GM23338 (cell line): ENCODE results near the gene NACAD. TPM values are rescaled to one million over a fixed set of nuclear protein-coding genes. Genes with fewer than 3 reads are reported as not detected.

Experiments used
- ATAC-seq: fragments of 200-7000 bp; cut with Tn5 transposase; 3 replicates; pipeline ENCODE4 v1.9.1; 2020
- DNase-seq: peaks from one replicate; pipeline ENCODE4 v3.0.0-alpha.2; 2015; ENCODE audit warnings: low spot score
- H2AFZ ChIP-seq: fragments of 200-600 bp; sonication (generic); 2 replicates; pipeline ENCODE4 v1.8.0; 2016; ENCODE audit warnings: antibody characterized with exemption, mild to moderate bottlenecking, moderate library complexity
- H3F3A ChIP-seq: fragments of 200-600 bp; sonication (generic); replicated peaks from 2 replicates; pipeline ENCODE4 v1.8.0; 2017; ENCODE audit warnings: antibody characterized with exemption, mixed run types, low read depth
- H3K27ac ChIP-seq: fragments of 200-600 bp; sonication (generic); 2 replicates; pipeline ENCODE4 v1.6.1; 2016; ENCODE audit warnings: low read depth
- H3K27me3 ChIP-seq: fragments of 200-600 bp; sonication (generic); 2 replicates; pipeline ENCODE4 v1.8.0; 2016; ENCODE audit warnings: mild to moderate bottlenecking, mixed run types, moderate library complexity; ENCODE audit not compliant: insufficient read depth
- H3K36me3 ChIP-seq: fragments of 200-600 bp; sonication (generic); 2 replicates; pipeline ENCODE4 v1.8.0; 2016; ENCODE audit warnings: mild to moderate bottlenecking; ENCODE audit not compliant: insufficient read depth
- H3K4me1 ChIP-seq: fragments of 200-600 bp; sonication (generic); 2 replicates; pipeline ENCODE4 v1.8.0; 2016; ENCODE audit warnings: mild to moderate bottlenecking, moderate library complexity; ENCODE audit not compliant: insufficient read depth
- H3K4me2 ChIP-seq: fragments of 200-600 bp; sonication (generic); 2 replicates; pipeline ENCODE4 v1.7.1; 2017; ENCODE audit warnings: mixed run types
- H3K4me3 ChIP-seq: fragments of 200-600 bp; sonication (generic); 2 replicates; pipeline ENCODE4 v1.6.1; 2016; ENCODE audit warnings: mixed run types
- H3K79me2 ChIP-seq: fragments of 200-600 bp; sonication (generic); replicated peaks from 2 replicates; pipeline ENCODE4 v1.8.0; 2017; ENCODE audit warnings: mild to moderate bottlenecking; ENCODE audit not compliant: insufficient read depth
- H3K9me2 ChIP-seq: fragments of 200-600 bp; sonication (generic); 2 replicates; pipeline ENCODE4 v1.8.0; 2017; ENCODE audit not compliant: insufficient read depth
- H4K20me1 ChIP-seq: fragments of 200-600 bp; sonication (generic); replicated peaks from 2 replicates; pipeline ENCODE4 v1.8.0; 2017; ENCODE audit warnings: mild to moderate bottlenecking; ENCODE audit not compliant: insufficient read depth
- H3K27ac Mint-ChIP-seq: 2 replicates; pipeline ENCODE4 v1.8.0; 2020; ENCODE audit warnings: inconsistent platforms, mild to moderate bottlenecking, moderate library complexity, mixed read lengths
- H3K27me3 Mint-ChIP-seq: 3 replicates; pipeline ENCODE4 v1.8.0; 2022; ENCODE audit warnings: low read depth, mild to moderate bottlenecking, moderate library complexity, mixed read lengths, inconsistent platforms; ENCODE audit not compliant: insufficient read depth, poor library complexity
- H3K36me3 Mint-ChIP-seq: 3 replicates; pipeline ENCODE4 v1.8.0; 2021; ENCODE audit warnings: low read depth, mild to moderate bottlenecking, inconsistent platforms, moderate library complexity, mixed read lengths
- H3K4me1 Mint-ChIP-seq: 3 replicates; pipeline ENCODE4 v1.8.0; 2020; ENCODE audit warnings: mild to moderate bottlenecking, inconsistent platforms, mixed read lengths
- H3K4me3 Mint-ChIP-seq: 3 replicates; pipeline ENCODE4 v1.8.0; 2021; ENCODE audit warnings: moderate library complexity, mild to moderate bottlenecking, inconsistent platforms, mixed read lengths
- H3K9me3 Mint-ChIP-seq: 3 replicates; pipeline ENCODE4 v1.8.0; 2020; ENCODE audit warnings: moderate library complexity, mild to moderate bottlenecking, inconsistent platforms, mixed read lengths
- CREB1 ChIP-seq: fragments of 250-450 bp; sonication (Bioruptor Pico); IDR thresholded peaks from 2 replicates; pipeline ENCODE4 v1.5.0; 2020; ENCODE audit warnings: low read depth, mild to moderate bottlenecking, moderate library complexity
- CTCF ChIP-seq, 2 experiments: fragments of 200-600 bp in 1 of 2; sonication (generic) in 1 of 2; conservative IDR thresholded peaks; 2 replicates each; pipeline versions ENCODE4 v1.5.1 to v1.6.1; 2016 to 2017; ENCODE audit warnings: antibody characterized with exemption in 2 of 2, low read depth in 2 of 2, mild to moderate bottlenecking in 2 of 2, moderate library complexity in 1 of 2
- EZH2 ChIP-seq: fragments of 200-600 bp; sonication (generic); IDR thresholded peaks from one replicate; pipeline ENCODE4 v1.8.0; 2017; ENCODE audit warnings: antibody characterized with exemption, mild to moderate bottlenecking, low read depth; ENCODE audit not compliant: unreplicated experiment
- EZH2phosphoT487 ChIP-seq: fragments of 200-600 bp; sonication (generic); IDR thresholded peaks from one replicate; pipeline ENCODE4 v1.8.1; 2018; ENCODE audit warnings: antibody characterized with exemption; ENCODE audit not compliant: unreplicated experiment
- JUNB ChIP-seq: IDR thresholded peaks from one replicate; pipeline ENCODE4 v1.6.1; 2016; ENCODE audit warnings: antibody characterized with exemption; ENCODE audit not compliant: unreplicated experiment
- NANOG ChIP-seq: IDR thresholded peaks from 2 replicates; pipeline ENCODE4 v1.6.1; 2016; ENCODE audit warnings: antibody characterized with exemption, borderline replicate concordance
- POLR2AphosphoS5 ChIP-seq: IDR thresholded peaks from 2 replicates; pipeline ENCODE4 v1.6.1; 2016; ENCODE audit warnings: antibody characterized with exemption, low read depth
- REST ChIP-seq: IDR thresholded peaks from one replicate; pipeline ENCODE4 v1.6.1; 2018; ENCODE audit warnings: antibody characterized with exemption; ENCODE audit not compliant: unreplicated experiment
- STAT1 ChIP-seq: IDR thresholded peaks from one replicate; pipeline ENCODE4 v1.6.1; 2016; ENCODE audit warnings: antibody characterized with exemption; ENCODE audit not compliant: unreplicated experiment
- ZNF114 ChIP-seq: fragments of 250-450 bp; sonication (Bioruptor Pico); IDR thresholded peaks from 2 replicates; pipeline ENCODE4 v1.5.0; 2020; ENCODE audit warnings: mild to moderate bottlenecking, moderate library complexity
- ZNF331 ChIP-seq: fragments of 250-450 bp; sonication (Bioruptor Pico); IDR thresholded peaks from 2 replicates; pipeline ENCODE4 v1.5.0; 2020; ENCODE audit warnings: low read depth, mild to moderate bottlenecking, moderate library complexity
- ZNF462 ChIP-seq: fragments of 250-450 bp; sonication (Bioruptor Pico); IDR thresholded peaks from 2 replicates; pipeline ENCODE4 v1.5.0; 2020; ENCODE audit warnings: mild to moderate bottlenecking, moderate library complexity
- polyA plus RNA-seq: library from polyadenylated mRNA; unstranded; fragments of >200 nt; fragmentation: Nextera tagmentation; extraction: Ambion mirVana; gene quantifications from 2 replicates; pipeline ENCODE4 v1.2.1, GENCODE V29; 2016
- total RNA-seq: library from RNA; depleted of rRNA; stranded (reverse); fragments of >200 nt; shearing (Covaris generic); gene quantifications from 2 replicates; pipeline ENCODE4 v1.2.3, GENCODE V29; 2014
- TF ChIP-seq, protein P1 (sequence below): IDR thresholded peaks from 2 replicates; pipeline ENCODE4 v1.6.1; 2016; ENCODE audit warnings: antibody characterized with exemption

The NACAD gene
- total and polyA plus RNA-seq, 2 experiments from 2014 or later: 6.1 to 11.2 TPM

DNA sequence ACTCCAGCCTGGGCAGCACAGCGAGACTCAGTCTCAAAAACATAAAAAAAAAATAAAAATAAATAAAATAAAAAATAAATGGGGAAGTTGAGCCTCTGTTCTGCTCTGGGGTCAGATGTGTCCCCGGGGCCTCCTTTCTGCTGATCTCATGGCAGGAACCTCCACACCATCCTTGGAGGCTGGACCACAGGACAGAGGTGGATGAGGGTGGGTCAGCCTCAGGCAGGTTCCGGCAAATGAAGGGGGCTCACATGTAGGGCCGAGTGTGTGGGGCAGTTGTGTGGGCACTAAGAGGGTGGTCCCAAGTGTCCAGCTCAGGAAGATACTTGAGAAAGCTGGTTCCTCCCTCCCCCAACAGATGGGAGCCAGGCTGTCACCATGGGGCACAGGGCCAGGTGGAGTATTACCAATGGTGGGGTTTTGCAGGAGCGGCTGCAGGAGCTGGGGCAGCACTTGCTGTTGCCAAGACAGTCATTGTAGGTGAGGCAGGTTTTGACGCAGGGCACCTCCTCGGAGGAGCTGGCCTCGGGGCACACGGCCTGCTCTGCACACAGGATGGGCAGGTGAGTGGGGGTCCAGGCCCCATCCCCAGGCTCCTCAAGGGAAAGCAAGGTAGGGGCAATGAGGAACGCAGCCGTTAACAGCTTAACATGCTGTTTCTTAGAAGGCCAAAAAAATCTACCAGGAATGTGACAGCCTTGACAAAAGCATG lies 36.6 kb upstream of the NACAD start:
- Histone ChIP-seq H3F3A (no peaks in the 10 kb centered on the region; the same call in 1 of the 2 replicates), H3K4me2 (no peak overlapping the region), H3K4me1 (peaks cover 10% of the 10 kb centered on the region; the same call in 1 of the 2 replicates), H3K36me3 (no peaks in the 10 kb centered on the region), H2AFZ (no peak overlapping the region), H3K79me2 (no peaks in the 10 kb centered on the region), H3K9me2 (no peaks in the 10 kb centered on the region), H3K27ac (no peak overlapping the region), H3K27me3 (no peaks in the 10 kb centered on the region), H3K4me3 (no peak overlapping the region), H4K20me1 (no peaks in the 10 kb centered on the region)
- no peak for ATAC-seq
- TF ChIP-seq CTCF (conservative IDR thresholded peaks at IDR 0.05; ENCODE audit: low read depth in 2 of 2) (no peak), ZNF114 (CRISPR knock-in tag) (no peak), CREB1 (CRISPR knock-in tag) (no peak), ZNF462 (CRISPR knock-in tag) (no peak), EZH2phosphoT487 (no peak), EZH2 (no peak), POLR2AphosphoS5 (no peak), JUNB (no peak), REST (no peak), NANOG (no peak), ZNF331 (no peak), STAT1 (no peak)
- TF ChIP-seq, protein P1, sequence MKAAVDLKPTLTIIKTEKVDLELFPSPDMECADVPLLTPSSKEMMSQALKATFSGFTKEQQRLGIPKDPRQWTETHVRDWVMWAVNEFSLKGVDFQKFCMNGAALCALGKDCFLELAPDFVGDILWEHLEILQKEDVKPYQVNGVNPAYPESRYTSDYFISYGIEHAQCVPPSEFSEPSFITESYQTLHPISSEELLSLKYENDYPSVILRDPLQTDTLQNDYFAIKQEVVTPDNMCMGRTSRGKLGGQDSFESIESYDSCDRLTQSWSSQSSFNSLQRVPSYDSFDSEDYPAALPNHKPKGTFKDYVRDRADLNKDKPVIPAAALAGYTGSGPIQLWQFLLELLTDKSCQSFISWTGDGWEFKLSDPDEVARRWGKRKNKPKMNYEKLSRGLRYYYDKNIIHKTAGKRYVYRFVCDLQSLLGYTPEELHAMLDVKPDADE: no peak
- H3K27me3 Mint-ChIP-seq: peaks cover 5% of the 10 kb centered on the region
- no peaks in the 10 kb centered on the region for H3K9me3 Mint-ChIP-seq
- H3K4me3 Mint-ChIP-seq: no peak overlapping the region
- peaks cover 19% of the 10 kb centered on the region; the same call in 2 of the 3 replicates for H3K4me1 Mint-ChIP-seq
- DNase-seq: no peak
- no peaks in the 10 kb centered on the region for H3K36me3 Mint-ChIP-seq
- no peak overlapping the region; the same call in 1 of the 2 replicates for H3K27ac Mint-ChIP-seq
